VCaP (cell line): ENCODE data around the gene NCKAP1.

Experiments
- H3K27ac ChIP-seq: fragments of 450-650 bp; 2 replicates; pipeline ENCODE4 v1.5.1; 2017
- CTCF ChIP-seq: fragments of 450-650 bp; conservative IDR thresholded peaks from 2 replicates; pipeline ENCODE4 v1.5.1; 2017; ENCODE audit warnings: mild to moderate bottlenecking, moderate library complexity

Gene NCKAP1

GRCh38 chr2:182980652-182981051, 57.6 kb downstream of the NCKAP1 start:
- no peak for TF ChIP-seq CTCF
- H3K27ac ChIP-seq: peak overlapping the region; percentile 38; the same call in 1 of the 2 replicates

DNA sequence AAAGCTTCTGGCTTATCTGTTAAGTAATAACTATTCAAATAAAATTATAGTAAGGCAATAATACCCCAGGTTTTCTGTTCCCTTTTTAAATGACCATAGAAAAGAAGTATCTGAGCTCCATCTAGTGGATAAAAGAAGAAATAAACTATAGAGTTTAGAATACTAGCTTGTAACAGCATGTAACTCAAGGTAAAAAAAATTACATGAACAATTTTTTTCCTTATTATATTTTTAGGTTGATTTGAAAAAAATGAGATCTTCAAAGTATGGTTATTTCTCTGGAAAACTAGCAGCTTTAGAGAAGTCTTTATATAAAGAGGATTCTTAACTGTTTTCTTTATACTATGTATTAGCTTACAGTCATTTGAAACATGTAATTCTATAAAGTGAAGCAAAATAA, 58.1 kb downstream of the NCKAP1 start:
- no peak overlapping the region for H3K27ac ChIP-seq
- TF ChIP-seq CTCF: peak; percentile 76

DNA sequence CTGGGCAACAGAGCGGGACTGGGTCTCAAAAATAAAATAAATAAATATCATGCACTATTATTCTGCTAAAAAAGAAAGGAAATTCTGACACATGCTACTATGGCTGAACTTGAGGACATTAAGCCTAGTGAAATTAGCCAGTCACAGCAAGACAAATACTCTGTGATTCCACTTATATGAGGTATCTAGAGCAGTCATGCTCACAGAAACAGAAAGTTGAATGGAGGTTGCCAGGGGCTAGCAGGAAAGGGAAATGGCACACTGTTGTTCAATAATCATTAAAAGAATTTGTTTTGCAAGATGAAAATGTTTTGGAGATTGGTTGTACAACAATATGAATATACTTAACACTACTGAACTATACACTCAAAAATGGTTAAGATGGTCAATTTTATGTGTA, 60.8 kb downstream of the NCKAP1 start:
- no peak overlapping the region for H3K27ac ChIP-seq
- no peak for TF ChIP-seq CTCF

GRCh38 chr2:182973441-182974352, 64.6 kb downstream of the NCKAP1 start:
- no peak for TF ChIP-seq CTCF
- H3K27ac ChIP-seq: no peak overlapping the region

DNA sequence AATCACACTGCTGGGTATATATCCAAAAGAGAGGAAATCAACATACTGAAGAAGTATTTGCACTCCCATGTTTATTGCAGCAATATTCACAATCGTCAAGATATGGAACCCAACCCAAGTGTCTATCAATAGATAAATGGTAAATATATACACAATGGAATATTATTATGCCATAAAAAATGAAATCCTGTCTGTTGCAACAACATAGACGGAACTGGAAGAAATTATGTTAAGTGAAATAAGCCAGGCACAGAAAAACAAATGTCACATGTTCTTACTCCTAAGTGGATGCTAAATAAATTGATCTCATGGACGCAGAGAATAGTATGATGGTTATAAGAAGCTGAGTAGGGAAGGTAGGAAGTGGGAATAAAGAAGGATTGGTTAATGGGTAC, 65.7 kb downstream of the NCKAP1 start:
- no peak overlapping the region for H3K27ac ChIP-seq
- TF ChIP-seq CTCF: no peak

DNA sequence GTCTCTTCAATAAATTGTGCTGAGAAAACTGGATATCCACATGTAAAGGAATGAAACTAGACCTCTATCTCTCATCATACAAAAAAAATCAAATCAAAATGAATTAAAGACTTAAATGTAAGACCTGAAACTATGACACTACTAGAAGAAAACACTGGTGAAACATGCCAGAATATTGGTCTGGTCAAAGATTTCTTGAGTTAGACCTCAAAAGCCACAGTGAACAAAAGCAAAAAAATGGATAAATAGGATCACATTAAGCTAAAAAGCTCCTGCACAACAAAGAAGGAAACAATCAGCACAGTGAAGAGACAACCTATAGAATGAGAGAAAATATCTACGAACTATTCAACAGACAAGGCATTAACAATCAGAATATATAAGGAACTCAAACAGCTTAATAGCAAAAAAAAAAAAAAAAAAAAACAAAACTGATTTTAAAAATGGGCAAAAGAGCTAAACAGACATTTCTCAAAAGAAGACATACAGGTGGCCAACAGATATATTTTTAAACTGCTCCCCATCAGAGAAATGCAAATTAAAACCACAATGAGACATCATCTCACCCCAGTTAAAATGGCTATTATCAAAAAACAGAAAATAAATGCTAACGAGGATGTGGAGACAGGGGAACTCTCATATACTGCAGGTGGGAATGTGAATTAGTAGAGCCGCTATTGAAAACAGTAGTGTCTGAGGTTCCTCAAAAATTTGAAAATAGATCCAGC, 66.3 kb downstream of the NCKAP1 start:
- no peak overlapping the region for H3K27ac ChIP-seq
- TF ChIP-seq CTCF: no peak

- no peak overlapping the region for H3K27ac ChIP-seq
- no peak for TF ChIP-seq CTCF
Measured at GRCh38 chr2:182970486-182970885, 67.8 kb downstream of the NCKAP1 start.
